B cell (primary cell): ENCODE measurements around the gene ITGA6. TPM values are rescaled to one million over a fixed set of nuclear protein-coding genes. Genes with fewer than 3 reads are reported as not detected.

Experiments
- ATAC-seq: fragments of 200-7000 bp; cut with Tn5 transposase; one replicate; pipeline ENCODE4 v1.10.0; 2021; ENCODE audit warnings: low read depth, mild to moderate bottlenecking, moderate number of reproducible peaks, moderate library complexity
- CTCF ChIA-PET: fragments of 350-600 bp; sonication (Branson Sonifier 250); formaldehyde crosslinking; loops from one replicate; lab custom pipeline; 2021; ENCODE audit warnings: antibody characterized with exemption, inconsistent platforms; lab: Charles Lee
- POLR2A ChIA-PET: fragments of 350-600 bp; sonication (Branson Sonifier 250); formaldehyde crosslinking; loops from one replicate; lab custom pipeline; 2021; ENCODE audit warnings: antibody characterized with exemption; lab: Charles Lee
- DNase-seq: peaks from one replicate; pipeline ENCODE4 v3.0.0; 2013
- H2AFZ ChIP-seq: 2 replicates; pipeline ENCODE4 v1.6.1; 2012; ENCODE audit warnings: mild to moderate bottlenecking, low read depth, low read length; ENCODE audit not compliant: insufficient read depth, poor library complexity, severe bottlenecking
- H3K27ac ChIP-seq, 2 donors: 1 replicate in 1 of 2; 2 replicates in 1 of 2; pipeline ENCODE4 v1.5.1; 2012 to 2013; ENCODE audit warnings: low read length in 2 of 2, mild to moderate bottlenecking in 2 of 2, moderate library complexity in 1 of 2
- H3K27me3 ChIP-seq, 4 experiments: fragments of 200-600 bp in 1 of 4; sonication (generic) in 1 of 4; replicated peaks in 1 of 4; 1 replicate in 2 of 4; 2 replicates in 2 of 4; pipeline versions ENCODE4 v1.6.1 to v1.7.0; 2013 to 2016; ENCODE audit warnings: low read length in 3 of 4, mild to moderate bottlenecking in 2 of 4, mixed read lengths in 1 of 4, moderate library complexity in 1 of 4; ENCODE audit not compliant: insufficient read depth in 4 of 4, control insufficient read depth in 3 of 4; ENCODE audit errors: control extremely low read depth in 1 of 4
- H3K36me3 ChIP-seq, 2 experiments: replicated peaks in 1 of 2; 1 replicate in 1 of 2; 2 replicates in 1 of 2; pipeline versions ENCODE4 v1.6.1 to v1.7.1; 2013; ENCODE audit warnings: low read length in 1 of 2; ENCODE audit not compliant: insufficient read depth in 2 of 2, control insufficient read depth in 1 of 2; ENCODE audit errors: control extremely low read depth in 1 of 2, extremely low read depth in 1 of 2
- H3K4me1 ChIP-seq, 2 donors: fragments of 200-600 bp in 1 of 2; sonication (generic) in 1 of 2; 1 replicate in 1 of 2; 2 replicates in 1 of 2; pipeline versions ENCODE4 v1.5.1 to v1.6.1; 2013 to 2017; ENCODE audit warnings: low read length in 2 of 2; ENCODE audit not compliant: control insufficient read depth in 2 of 2, insufficient read depth in 2 of 2
- H3K4me2 ChIP-seq: replicated peaks from 2 replicates; pipeline ENCODE3; 2012; ENCODE audit warnings: mild to moderate bottlenecking, low read depth, low read length; ENCODE audit not compliant: poor library complexity, severe bottlenecking
- H3K4me3 ChIP-seq, 5 experiments: fragments of 200-600 bp in 1 of 5; sonication (generic) in 1 of 5; 1 replicate in 3 of 5; 2 replicates in 2 of 5; pipeline versions ENCODE4 v1.5.1 to v1.7.0; 2011 to 2016; ENCODE audit warnings: low read length in 4 of 5, mild to moderate bottlenecking in 4 of 5, low read depth in 2 of 5, control low read depth in 1 of 5, moderate library complexity in 1 of 5; ENCODE audit not compliant: insufficient read depth in 1 of 5; ENCODE audit errors: control extremely low read depth in 1 of 5, extremely low read depth in 1 of 5
- H3K79me2 ChIP-seq: fragments of 200-600 bp; sonication (generic); one replicate; pipeline ENCODE4 v1.6.0; 2016; ENCODE audit warnings: low read length; ENCODE audit not compliant: control insufficient read depth, insufficient read depth
- H3K9ac ChIP-seq: fragments of 200-600 bp; sonication (generic); 2 replicates; pipeline ENCODE4 v1.6.1; 2017; ENCODE audit warnings: mild to moderate bottlenecking, low read length, moderate library complexity
- H3K9me3 ChIP-seq, 3 donors: one replicate each; pipeline versions ENCODE4 v1.6.1 to v1.7.1; 2013; ENCODE audit warnings: low read length in 2 of 3; ENCODE audit not compliant: control insufficient read depth in 2 of 3, insufficient read depth in 1 of 3; ENCODE audit errors: control extremely low read depth in 1 of 3
- H4K20me1 ChIP-seq: 2 replicates; pipeline ENCODE4 v1.6.0; 2012; ENCODE audit warnings: mild to moderate bottlenecking, low read length; ENCODE audit not compliant: insufficient read depth, control insufficient read depth, poor library complexity, severe bottlenecking
- H3K27ac Mint-ChIP-seq: one replicate; pipeline ENCODE4 v1.8.0; 2021; ENCODE audit warnings: mixed read lengths
- H3K27me3 Mint-ChIP-seq: one replicate; pipeline ENCODE4 v1.8.0; 2021; ENCODE audit warnings: mixed read lengths
- H3K4me1 Mint-ChIP-seq: one replicate; pipeline ENCODE4 v1.8.0; 2021; ENCODE audit warnings: mixed read lengths
- H3K4me3 Mint-ChIP-seq: one replicate; pipeline ENCODE4 v1.8.0; 2021; ENCODE audit warnings: mixed read lengths
- H3K9me3 Mint-ChIP-seq: one replicate; pipeline ENCODE4 v1.8.0; 2022; ENCODE audit warnings: mixed read lengths; ENCODE audit not compliant: insufficient read depth
- CTCF ChIP-seq: fragments of 200-600 bp; IDR thresholded peaks from one replicate; pipeline ENCODE4 v1.8.0; 2022; ENCODE audit warnings: antibody characterized with exemption, mild to moderate bottlenecking
- EZH2 ChIP-seq: IDR thresholded peaks from 2 replicates; pipeline ENCODE4 v1.6.1; 2012; ENCODE audit warnings: borderline replicate concordance, low read depth, mild to moderate bottlenecking, moderate library complexity, low read length; ENCODE audit not compliant: insufficient read depth, poor library complexity, severe bottlenecking
- WGBS: methylation state at CpG from one replicate; pipeline ENCODE4 v1.1.5; 2013; ENCODE audit warnings: missing lambda C conversion rate; ENCODE audit not compliant: insufficient coverage; 5-methylcytosine and 5-hydroxymethylcytosine counted together
- intact Hi-C: fragments of 100-400 bp; cut with micrococcal nuclease; formaldehyde crosslinking; loops from one replicate; pipeline ENCODE4 v1.10.0; 2022
- polyA plus RNA-seq: library from polyadenylated mRNA; depleted of rRNA; stranded (reverse); fragments of >200 nt; gene quantifications from 2 replicates; pipeline ENCODE4 v1.2.3, GENCODE V29; 2012
- total RNA-seq, 2 donors: library from RNA; stranded (reverse); fragments of 120-200 nt in 1 of 2; gene quantifications; 1 replicate in 1 of 2; 2 replicates in 1 of 2; pipeline versions ENCODE4 v1.2.3 to v1.2.4, GENCODE V29; 2013 to 2022

ITGA6 gene
- total and polyA plus RNA-seq, 2 donors (not counting 1 experiment from before 2014, with no cell fraction given), result 0.17 to 0.98 TPM

DNA sequence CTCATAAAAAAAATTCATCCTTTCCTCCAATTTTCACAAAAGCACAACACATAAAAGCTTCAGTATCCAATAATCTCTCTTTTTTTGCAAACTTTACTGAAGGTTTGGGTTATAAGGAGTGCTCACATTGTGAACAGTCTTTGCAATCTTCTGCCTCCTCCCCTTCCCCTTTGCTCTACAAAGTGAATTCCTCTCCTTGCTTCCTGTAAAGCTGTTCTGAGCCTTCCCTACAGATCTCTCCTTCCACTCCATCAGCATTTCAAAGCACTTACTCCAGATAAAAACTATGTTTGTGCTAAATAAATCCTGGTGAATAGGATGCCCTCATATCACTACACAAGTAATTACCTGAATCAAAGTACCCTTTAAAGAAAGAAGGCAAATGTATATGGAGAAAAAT, 123.9 kb downstream of the ITGA6 start:
- Mint-ChIP-seq H3K9me3 (no peaks in the 10 kb centered on the region), H3K27ac (no peak overlapping the region), H3K4me3 (no peak overlapping the region), H3K4me1 (peaks cover 18% of the 10 kb centered on the region), H3K27me3 (no peaks in the 10 kb centered on the region)
- intact Hi-C loops, result loop anchor here (10.0 kb wide), 2 partner anchors 116 to 1934 kb away; partner anchors contain the start of gene GPR155
- TF ChIP-seq EZH2 (no peak), CTCF (no peak)
- H3K4me1 ChIP-seq, result peaks cover 9% of the 10 kb centered on the region in 2 donors
- no peak overlapping the region for H2AFZ ChIP-seq
- peaks cover 0 to 18% (median 6%) of the 10 kb centered on the region in 3 donors for H3K9me3 ChIP-seq
- DNase-seq (no peak), ATAC-seq (no peak)
- POLR2A ChIA-PET, result no interaction called here
- H3K27ac ChIP-seq, result no peak overlapping the region
- no peak overlapping the region for H3K4me3 ChIP-seq
- no peaks in the 10 kb centered on the region for H3K27me3 ChIP-seq
- CTCF ChIA-PET, result no interaction called here
- no peaks in the 10 kb centered on the region for H4K20me1 ChIP-seq
- no peak overlapping the region for H3K9ac ChIP-seq
- no peak overlapping the region for H3K4me2 ChIP-seq
- H3K36me3 ChIP-seq, result no peaks in the 10 kb centered on the region
- H3K79me2 ChIP-seq, result peaks cover 73% of the 10 kb centered on the region

DNA sequence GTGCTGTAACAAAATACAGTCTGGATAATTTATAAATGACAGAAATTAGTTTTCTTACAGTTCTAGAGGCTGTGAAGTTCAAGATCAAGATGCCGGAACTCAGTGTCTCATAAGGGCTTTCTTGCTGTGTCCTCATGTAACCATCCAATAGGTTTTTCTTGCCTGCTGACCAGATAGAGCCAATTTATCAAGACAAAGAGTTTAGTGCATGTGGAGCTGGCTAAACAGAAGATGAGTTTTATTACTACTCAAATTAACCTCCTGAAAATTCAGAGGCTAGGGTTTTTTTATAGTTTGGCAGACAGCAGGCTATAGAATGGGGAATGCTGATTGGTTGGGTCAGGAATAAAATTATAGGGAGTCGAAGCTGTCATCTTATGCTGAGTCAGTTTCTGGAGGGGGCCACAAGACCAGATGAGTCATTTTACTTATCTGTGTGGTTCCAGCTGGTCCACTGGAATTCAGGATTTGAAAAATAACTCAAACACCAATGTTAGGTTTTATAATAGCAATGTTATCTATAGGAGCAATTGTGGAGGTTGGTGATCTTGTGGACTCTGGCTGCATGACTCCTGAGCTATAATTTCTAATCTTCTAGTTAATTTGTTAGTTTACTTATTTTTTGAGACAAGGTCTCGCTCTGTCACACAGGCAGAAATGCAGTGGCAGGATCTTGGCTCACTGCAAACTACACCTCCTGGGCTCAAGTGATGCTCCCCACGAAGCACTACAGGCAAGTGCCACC, 125.3 kb downstream of the ITGA6 start:
- no peak overlapping the region for H3K9ac ChIP-seq
- intact Hi-C loops, result loop anchor here (10.0 kb wide), 2 partner anchors 118 to 1932 kb away; partner anchors contain the start of gene GPR155
- H2AFZ ChIP-seq, result no peak overlapping the region
- DNase-seq, result no peak
- peaks cover 83% of the 10 kb centered on the region for H3K79me2 ChIP-seq
- no peaks in the 10 kb centered on the region for H3K36me3 ChIP-seq
- WGBS, result 100% methylated on average over 2 of the region's 4 CpGs
- POLR2A ChIA-PET, result interaction anchor here (0.6 to 1.1 kb wide), 2 partner anchors 43 to 1620 kb away, joined by 3 to 10 read pairs; no protein-coding TSS in a partner anchor
- no peak for ATAC-seq
- CTCF ChIA-PET, result interaction anchor here (1.1 kb wide), 1 partner anchor 22 kb away, joined by 4 read pairs; no protein-coding TSS in a partner anchor
- no peaks in the 10 kb centered on the region for H3K27me3 Mint-ChIP-seq
- no peak overlapping the region for H3K4me3 ChIP-seq
- TF ChIP-seq EZH2 (no peak), CTCF (no peak)
- peaks cover 4% of the 10 kb centered on the region for H4K20me1 ChIP-seq
- no peak overlapping the region for H3K27ac ChIP-seq
- peaks cover 0 to 5% (median 4%) of the 10 kb centered on the region in 3 donors for H3K9me3 ChIP-seq
- peaks cover 25% of the 10 kb centered on the region for H3K4me1 Mint-ChIP-seq
- H3K27me3 ChIP-seq, result no peaks in the 10 kb centered on the region
- H3K4me2 ChIP-seq, result no peak overlapping the region
- peaks cover 18 to 22% of the 10 kb centered on the region in 2 donors for H3K4me1 ChIP-seq
- H3K4me3 Mint-ChIP-seq, result no peak overlapping the region
- H3K27ac Mint-ChIP-seq, result no peak overlapping the region
- no peaks in the 10 kb centered on the region for H3K9me3 Mint-ChIP-seq
